ENCODE data around the gene UTP20.
"Not testable (repeated sequence)": the region's sequence is repeated elsewhere in the genome, so short reads cannot be mapped to it uniquely, and the experiment has no call there.

The UTP20 gene

GRCh38 chr12:101328917-101329316 is 49.0 kb downstream of the UTP20 start:
- no peak for FAIRE-seq

GRCh38 chr12:101330631-101331030 is 50.7 kb downstream of the UTP20 start:
- no peak for FAIRE-seq

- FAIRE-seq, result no peak
Measured at GRCh38 chr12:101336437-101336836, 56.5 kb downstream of the UTP20 start.

- FAIRE-seq, result no peak
Measured at GRCh38 chr12:101338087-101338486, 58.2 kb downstream of the UTP20 start.

- no peak for FAIRE-seq
Measured at GRCh38 chr12:101343893-101344292, 64.0 kb downstream of the UTP20 start.

GRCh38 chr12:101351682-101352081 is 71.8 kb downstream of the UTP20 start:
- FAIRE-seq, result no peak

- FAIRE-seq, result no peak
Measured at GRCh38 chr12:101356794-101357193, 76.9 kb downstream of the UTP20 start.

GRCh38 chr12:101361455-101361854 is 81.5 kb downstream of the UTP20 start:
- FAIRE-seq, result no peak

GRCh38 chr12:101368016-101368415 is 88.1 kb downstream of the UTP20 start:
- no peak for FAIRE-seq

- no peak for FAIRE-seq
Measured at GRCh38 chr12:101372431-101372830, 92.5 kb downstream of the UTP20 start.

- FAIRE-seq, result peak; percentile 30
Measured at GRCh38 chr12:101375573-101375972, 95.7 kb downstream of the UTP20 start.

- FAIRE-seq, result no peak
Measured at GRCh38 chr12:101379149-101379548, 99.2 kb downstream of the UTP20 start.

GRCh38 chr12:101391181-101391580 is 111.3 kb downstream of the UTP20 start:
- not testable (repeated sequence) for FAIRE-seq

- no peak for FAIRE-seq
Measured at GRCh38 chr12:101407049-101407435, 127.1 kb downstream of the UTP20 start.

GRCh38 chr12:101407436-101408345 is 127.8 kb downstream of the UTP20 start, which contains the start of gene ARL1:
Gene ARL1, minus strand, starts transcription at chr12:101407772. Its CDS starts 127 bp downstream, at chr12:101407645.
- FAIRE-seq, result no peak

- not testable (repeated sequence) for FAIRE-seq
Measured at GRCh38 chr12:101410169-101410568, 130.3 kb downstream of the UTP20 start.

GRCh38 chr12:101414533-101415119 is 134.7 kb downstream of the UTP20 start:
- peak; percentile 99 for FAIRE-seq

GRCh38 chr12:101415228-101415627 is 135.3 kb downstream of the UTP20 start:
- FAIRE-seq, result no peak

- FAIRE-seq, result not testable (repeated sequence)
Measured at GRCh38 chr12:101422066-101422465, 142.2 kb downstream of the UTP20 start.

- no peak for FAIRE-seq
Measured at GRCh38 chr12:101424620-101425019, 144.7 kb downstream of the UTP20 start.

- no peak for FAIRE-seq
Measured at GRCh38 chr12:101430456-101430855, 150.6 kb downstream of the UTP20 start.

GRCh38 chr12:101436136-101436535 is 156.2 kb downstream of the UTP20 start:
- FAIRE-seq, result no peak

All from islet of Langerhans (tissue), 1 donor.